Lower leg skin (tissue), 3 donors: Measurements from ENCODE around the gene CHEK2.
"Not testable (repeated sequence)": the region's sequence is repeated elsewhere in the genome, so short reads cannot be mapped to it uniquely, and the experiment has no call there.

ENCODE experiments used
- POLR2A ChIP-seq, 2 donors: fragments of 450-650 bp; IDR thresholded peaks; one replicate each; pipeline ENCODE4 v1.6.1; 2016 to 2017; ENCODE audit warnings: antibody characterized with exemption in 2 of 2, mild to moderate bottlenecking in 1 of 2, moderate library complexity in 1 of 2
- TF ChIP-seq, protein P1 (sequence below), 3 donors: fragments of 450-650 bp; IDR thresholded peaks; one replicate each; pipeline ENCODE4 v1.5.1; 2016; ENCODE audit warnings: antibody characterized with exemption in 3 of 3, mild to moderate bottlenecking in 3 of 3, moderate library complexity in 2 of 3

DNA sequence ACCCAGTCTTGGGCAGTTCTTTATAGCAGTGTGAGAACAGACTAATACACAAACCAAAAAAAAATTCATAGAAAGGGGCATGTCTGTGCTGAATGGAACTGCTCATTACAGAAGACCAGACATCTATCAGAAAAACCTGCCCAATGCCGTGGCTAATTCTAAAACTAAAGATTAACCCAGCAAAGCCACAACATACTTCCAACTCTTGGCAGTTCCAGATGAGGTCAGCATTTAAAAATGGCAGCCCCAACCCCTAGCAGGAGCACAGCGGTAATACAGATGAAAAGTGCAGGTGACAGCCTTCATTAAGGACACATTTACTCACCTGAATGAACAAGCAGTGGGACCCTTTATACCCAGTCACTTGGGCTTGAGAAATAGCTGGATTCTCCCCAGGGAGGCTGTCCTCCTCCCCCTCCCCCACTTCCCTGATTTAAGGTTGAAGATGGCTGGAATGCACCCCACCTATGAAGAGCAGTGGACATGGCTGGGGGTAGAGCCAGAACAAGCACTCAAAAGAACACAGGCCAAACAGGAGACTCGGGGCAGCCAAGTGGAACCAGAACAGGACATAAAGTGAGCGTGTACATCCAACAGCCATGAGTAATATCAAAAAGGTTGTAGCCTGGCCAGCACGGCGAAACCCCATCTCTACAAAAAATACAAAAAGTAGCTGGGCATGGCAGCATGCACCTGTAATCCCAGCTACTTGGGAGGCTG is 48.4 kb downstream of the CHEK2 start:
- TF ChIP-seq, protein P1, sequence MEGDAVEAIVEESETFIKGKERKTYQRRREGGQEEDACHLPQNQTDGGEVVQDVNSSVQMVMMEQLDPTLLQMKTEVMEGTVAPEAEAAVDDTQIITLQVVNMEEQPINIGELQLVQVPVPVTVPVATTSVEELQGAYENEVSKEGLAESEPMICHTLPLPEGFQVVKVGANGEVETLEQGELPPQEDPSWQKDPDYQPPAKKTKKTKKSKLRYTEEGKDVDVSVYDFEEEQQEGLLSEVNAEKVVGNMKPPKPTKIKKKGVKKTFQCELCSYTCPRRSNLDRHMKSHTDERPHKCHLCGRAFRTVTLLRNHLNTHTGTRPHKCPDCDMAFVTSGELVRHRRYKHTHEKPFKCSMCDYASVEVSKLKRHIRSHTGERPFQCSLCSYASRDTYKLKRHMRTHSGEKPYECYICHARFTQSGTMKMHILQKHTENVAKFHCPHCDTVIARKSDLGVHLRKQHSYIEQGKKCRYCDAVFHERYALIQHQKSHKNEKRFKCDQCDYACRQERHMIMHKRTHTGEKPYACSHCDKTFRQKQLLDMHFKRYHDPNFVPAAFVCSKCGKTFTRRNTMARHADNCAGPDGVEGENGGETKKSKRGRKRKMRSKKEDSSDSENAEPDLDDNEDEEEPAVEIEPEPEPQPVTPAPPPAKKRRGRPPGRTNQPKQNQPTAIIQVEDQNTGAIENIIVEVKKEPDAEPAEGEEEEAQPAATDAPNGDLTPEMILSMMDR (IDR thresholded peaks at IDR 0.05) = not testable (repeated sequence)
- not testable (repeated sequence) for TF ChIP-seq POLR2A (IDR thresholded peaks at IDR 0.05)
